HEK293 (cell line): Measurements from ENCODE around the gene RAPGEF5.

Source experiments
- CTCF ChIA-PET: fragments of 350-600 bp; formaldehyde crosslinking; extraction: SDS; loops from one replicate; lab custom pipeline; 2021; ENCODE audit warnings: antibody characterized with exemption; lab: Yijun Ruan, JAX
- POLR2A ChIA-PET: fragments of 300-600 bp; formaldehyde crosslinking; extraction: SDS; loops from one replicate; lab custom pipeline; 2020; ENCODE audit warnings: antibody characterized with exemption, inconsistent platforms; lab: Yijun Ruan, JAX
- H3K27ac ChIP-seq: fragments of 200-500 bp; sonication (Bioruptor generic); 2 replicates; pipeline ENCODE4 v1.5.1; 2014; ENCODE audit warnings: low read depth, low read length, control low read depth, inconsistent platforms; ENCODE audit errors: extremely low read depth
- H3K36me3 ChIP-seq, 2 experiments: fragments of 200-500 bp in 1 of 2; sonication (Bioruptor generic) in 1 of 2; 1 replicate in 1 of 2; 2 replicates in 1 of 2; pipeline ENCODE4 v1.5.1; 2014 to 2017; ENCODE audit warnings: inconsistent platforms in 2 of 2, low read length in 2 of 2; ENCODE audit not compliant: control insufficient read depth in 2 of 2, insufficient read depth in 1 of 2
- H3K4me1 ChIP-seq: fragments of 200-500 bp; sonication (Bioruptor generic); 2 replicates; pipeline ENCODE4 v1.5.1; 2014; ENCODE audit warnings: mild to moderate bottlenecking, low read length, inconsistent platforms; ENCODE audit not compliant: control insufficient read depth, insufficient read depth
- H3K4me3 ChIP-seq: 2 replicates; pipeline ENCODE4 v1.5.1; 2011; ENCODE audit warnings: low read depth, mild to moderate bottlenecking, control low read depth, low read length, moderate library complexity
- H3K9me3 ChIP-seq: fragments of 200-500 bp; sonication (Bioruptor generic); 2 replicates; pipeline ENCODE4 v1.5.1; 2014; ENCODE audit warnings: low read depth, low read length, inconsistent platforms; ENCODE audit not compliant: control insufficient read depth, insufficient read depth
- PRDM10 ChIP-seq: fragments of 450-650 bp; formaldehyde crosslinking; IDR thresholded peaks from 2 replicates; pipeline ENCODE4 v1.5.1; 2016; ENCODE audit warnings: missing biosample characterization, missing genetic modification characterization
- YY1 ChIP-seq: fragments of 450-650 bp; formaldehyde crosslinking; IDR thresholded peaks from 2 replicates; pipeline ENCODE4 v1.5.1; 2018; ENCODE audit warnings: missing biosample characterization, missing genetic modification characterization
- ZNF10 ChIP-seq: fragments of 450-650 bp; formaldehyde crosslinking; IDR thresholded peaks from 2 replicates; pipeline ENCODE4 v1.5.1; 2017; ENCODE audit warnings: missing biosample characterization, missing genetic modification characterization
- ZNF174 ChIP-seq: fragments of 450-650 bp; formaldehyde crosslinking; IDR thresholded peaks from 2 replicates; pipeline ENCODE4 v1.5.0; 2017; ENCODE audit warnings: missing biosample characterization, mild to moderate bottlenecking, missing genetic modification characterization
- ZNF362 ChIP-seq: fragments of 450-650 bp; formaldehyde crosslinking; IDR thresholded peaks from 2 replicates; pipeline ENCODE4 v1.5.1; 2016; ENCODE audit warnings: missing biosample characterization, missing genetic modification characterization
- ZNF394 ChIP-seq: fragments of 450-650 bp; formaldehyde crosslinking; IDR thresholded peaks from 2 replicates; pipeline ENCODE4 v1.5.1; 2016; ENCODE audit warnings: missing biosample characterization, missing genetic modification characterization, mild to moderate bottlenecking, moderate library complexity, borderline replicate concordance
- ZNF398 ChIP-seq: fragments of 450-650 bp; formaldehyde crosslinking; IDR thresholded peaks from 2 replicates; pipeline ENCODE4 v1.5.1; 2017; ENCODE audit warnings: missing biosample characterization, missing genetic modification characterization
- ZNF521 ChIP-seq: fragments of 450-650 bp; formaldehyde crosslinking; IDR thresholded peaks from 2 replicates; pipeline ENCODE4 v1.5.1; 2017; ENCODE audit warnings: missing biosample characterization, mild to moderate bottlenecking, missing genetic modification characterization
- ZNF830 ChIP-seq: fragments of 450-650 bp; IDR thresholded peaks from 2 replicates; pipeline ENCODE4 v1.5.0; 2018; ENCODE audit warnings: missing biosample characterization, missing genetic modification characterization, low read depth, mild to moderate bottlenecking, moderate library complexity

The RAPGEF5 gene

GRCh38 chr7:22187691-22188348 lies 169.1 kb downstream of the RAPGEF5 start:
- no peak overlapping the region for H3K27ac ChIP-seq
- TF ChIP-seq ZNF398 (no peak), YY1 (tag by site-specific recombination) (no peak), ZNF10 (tag by site-specific recombination) (no peak), ZNF521 (tag by site-specific recombination) (no peak), ZNF362 (no peak)
- TF ChIP-seq, all 188 proteins: peak for 0
- Histone ChIP-seq H3K4me3 (no peak overlapping the region), H3K36me3 (peaks cover 0 to under 1% of the 10 kb centered on the region in 2 experiments; a peak in 1 of 3 replicates), H3K4me1 (no peaks in the 10 kb centered on the region), H3K9me3 (no peaks in the 10 kb centered on the region)
- ChIA-PET CTCF (no interaction called here), POLR2A (no interaction called here)

GRCh38 chr7:22185559-22185958 lies 171.4 kb downstream of the RAPGEF5 start:
- Histone ChIP-seq H3K4me1 (no peaks in the 10 kb centered on the region), H3K36me3 (no peaks in the 10 kb centered on the region), H3K4me3 (no peak overlapping the region), H3K27ac (no peak overlapping the region), H3K9me3 (no peaks in the 10 kb centered on the region)
- TF ChIP-seq ZNF174 (tag by site-specific recombination) (no peak), ZNF394 (no peak), PRDM10 (tag by site-specific recombination) (no peak)
- CTCF ChIA-PET = interaction anchor here (0.6 kb wide), 1 partner anchor 48 kb away, joined by 3 read pairs; no protein-coding TSS in a partner anchor
- POLR2A ChIA-PET = no interaction called here

- no peak overlapping the region for H3K4me3 ChIP-seq
- H3K27ac ChIP-seq = no peak overlapping the region
- no peaks in the 10 kb centered on the region for H3K36me3 ChIP-seq
- H3K4me1 ChIP-seq = no peaks in the 10 kb centered on the region
- no peak for TF ChIP-seq ZNF830 (tag by site-specific recombination)
- H3K9me3 ChIP-seq = no peaks in the 10 kb centered on the region
- ChIA-PET POLR2A (no interaction called here), CTCF (interaction anchor here (0.7 kb wide), 1 partner anchor 100 kb away, joined by 3 read pairs; no protein-coding TSS in a partner anchor)
Observed at GRCh38 chr7:22184549-22185199, 172.3 kb downstream of the RAPGEF5 start.
